ENCODE results near the gene CHCHD3.

The CHCHD3 gene

GRCh38 chr7:133109816-133110215 is 27.9 kb upstream of the CHCHD3 start:
- no peaks in the 10 kb centered on the region for H3K4me1 ChIP-seq (ENCODE audit: low read depth, poor library complexity, severe bottlenecking)

GRCh38 chr7:133108023-133108422 is 26.1 kb upstream of the CHCHD3 start:
- H3K79me2 ChIP-seq (ENCODE audit: insufficient read depth, low read depth), result no peaks in the 10 kb centered on the region
- no peak overlapping the region for H3K4me2 ChIP-seq
- no peaks in the 10 kb centered on the region for H3K27me3 ChIP-seq (ENCODE audit: insufficient read depth, low read depth)
- no peak overlapping the region for H3K4me3 ChIP-seq (IDR thresholded peaks at IDR 0.05; ENCODE audit: insufficient read depth, low read depth, low read length)
- H4K20me1 ChIP-seq (ENCODE audit: insufficient read depth), result no peaks in the 10 kb centered on the region
- H3K4me1 ChIP-seq (ENCODE audit: low read depth, poor library complexity, severe bottlenecking), result no peaks in the 10 kb centered on the region
- H3K9ac ChIP-seq, result no peak overlapping the region
- H2AFZ ChIP-seq (ENCODE audit: low read depth), result no peak overlapping the region
- TF ChIP-seq CTCF (conservative IDR thresholded peaks at IDR 0.05; ENCODE audit: low read depth, low read length), result no peak
- H3K36me3 ChIP-seq (ENCODE audit: insufficient read depth), result no peaks in the 10 kb centered on the region
- no peak overlapping the region for H3K27ac ChIP-seq

More at GRCh38 chr7:133109816-133110215, 27.9 kb upstream of the CHCHD3 start:
- H3K9ac ChIP-seq, result no peak overlapping the region
- no peak for TF ChIP-seq CTCF (conservative IDR thresholded peaks at IDR 0.05; ENCODE audit: low read depth, low read length)
- H3K27me3 ChIP-seq (ENCODE audit: insufficient read depth, low read depth), result no peaks in the 10 kb centered on the region
- H3K36me3 ChIP-seq (ENCODE audit: insufficient read depth), result no peaks in the 10 kb centered on the region
- no peak overlapping the region for H3K4me3 ChIP-seq (IDR thresholded peaks at IDR 0.05; ENCODE audit: insufficient read depth, low read depth, low read length)
- H3K79me2 ChIP-seq (ENCODE audit: insufficient read depth, low read depth), result no peaks in the 10 kb centered on the region
- no peaks in the 10 kb centered on the region for H4K20me1 ChIP-seq (ENCODE audit: insufficient read depth)
- H3K27ac ChIP-seq, result no peak overlapping the region
- no peak overlapping the region for H3K4me2 ChIP-seq
- H2AFZ ChIP-seq (ENCODE audit: low read depth), result no peak overlapping the region

- Histone ChIP-seq H3K27ac (no peak overlapping the region), H3K9ac (no peak overlapping the region), H3K4me3 (IDR thresholded peaks at IDR 0.05; ENCODE audit: insufficient read depth, low read depth, low read length) (no peak overlapping the region), H4K20me1 (ENCODE audit: insufficient read depth) (no peaks in the 10 kb centered on the region), H3K36me3 (ENCODE audit: insufficient read depth) (no peaks in the 10 kb centered on the region), H3K4me1 (ENCODE audit: low read depth, poor library complexity, severe bottlenecking) (no peaks in the 10 kb centered on the region), H2AFZ (ENCODE audit: low read depth) (no peak overlapping the region), H3K79me2 (ENCODE audit: insufficient read depth, low read depth) (no peaks in the 10 kb centered on the region), H3K4me2 (no peak overlapping the region), H3K27me3 (ENCODE audit: insufficient read depth, low read depth) (no peaks in the 10 kb centered on the region)
- no peak for TF ChIP-seq CTCF (conservative IDR thresholded peaks at IDR 0.05; ENCODE audit: low read depth, low read length)
Measured at GRCh38 chr7:133102276-133103060, 20.6 kb upstream of the CHCHD3 start.

- no peak overlapping the region for H3K9ac ChIP-seq
- no peaks in the 10 kb centered on the region for H3K27me3 ChIP-seq (ENCODE audit: insufficient read depth, low read depth)
- H3K27ac ChIP-seq, result no peak overlapping the region
- no peak overlapping the region for H3K4me3 ChIP-seq (IDR thresholded peaks at IDR 0.05; ENCODE audit: insufficient read depth, low read depth, low read length)
- H3K4me1 ChIP-seq (ENCODE audit: low read depth, poor library complexity, severe bottlenecking), result no peaks in the 10 kb centered on the region
- no peaks in the 10 kb centered on the region for H3K36me3 ChIP-seq (ENCODE audit: insufficient read depth)
- no peaks in the 10 kb centered on the region for H3K79me2 ChIP-seq (ENCODE audit: insufficient read depth, low read depth)
- no peak overlapping the region for H2AFZ ChIP-seq (ENCODE audit: low read depth)
- no peak overlapping the region for H3K4me2 ChIP-seq
- no peaks in the 10 kb centered on the region for H4K20me1 ChIP-seq (ENCODE audit: insufficient read depth)
- no peak for TF ChIP-seq CTCF (conservative IDR thresholded peaks at IDR 0.05; ENCODE audit: low read depth, low read length)
Measured at GRCh38 chr7:133099633-133100286, 17.9 kb upstream of the CHCHD3 start.
